Body of pancreas (tissue), 4 donors: Measurements from ENCODE around the gene RBBP4. TPM values are rescaled to one million over a fixed set of nuclear protein-coding genes. Genes with fewer than 3 reads are reported as not detected.
"Not testable (repeated sequence)": the region's sequence is repeated elsewhere in the genome, so short reads cannot be mapped to it uniquely, and the experiment has no call there.

Experiments
- ATAC-seq: fragments of 150-250 bp; one replicate; pipeline ENCODE4 v1.9.1; 2016
- DNase-seq, 4 donors: peaks; one replicate each; pipeline ENCODE4 v3.0.0-alpha.2; 2019
- H3K27ac ChIP-seq, 4 donors: fragments of 200-600 bp; sonication (generic); 1 replicate in 3 of 4; 2 replicates in 1 of 4; pipeline versions ENCODE4 v1.5.1 to v1.6.1; 2016 to 2019; ENCODE audit warnings: mild to moderate bottlenecking in 1 of 4, mixed read lengths in 1 of 4, moderate library complexity in 1 of 4
- H3K27me3 ChIP-seq, 2 donors: fragments of 200-600 bp; sonication (generic); one replicate each; pipeline ENCODE4 v1.6.0; 2016; ENCODE audit warnings: mild to moderate bottlenecking in 1 of 2
- H3K36me3 ChIP-seq, 2 donors: fragments of 200-600 bp; sonication (generic); replicated peaks in 1 of 2; 2 replicates each; pipeline ENCODE4 v1.5.1; 2016; ENCODE audit warnings: low read depth in 2 of 2; ENCODE audit not compliant: insufficient read depth in 1 of 2
- H3K4me1 ChIP-seq: fragments of 200-600 bp; sonication (generic); one replicate; pipeline ENCODE4 v1.6.0; 2016
- H3K4me3 ChIP-seq, 2 donors: fragments of 200-600 bp; sonication (generic); 1 replicate in 1 of 2; 2 replicates in 1 of 2; pipeline ENCODE4 v1.5.1; 2016 to 2019
- H3K9me3 ChIP-seq, 3 donors: fragments of 200-600 bp; sonication (generic); 1 replicate in 2 of 3; 2 replicates in 1 of 3; pipeline ENCODE4 v1.5.1; 2016
- CTCF ChIP-seq, 7 experiments: fragments of 450-650 bp in 4 of 7; fragments of 200-600 bp in 3 of 7; sonication (generic) in 3 of 7; IDR thresholded peaks; one replicate each; pipeline ENCODE4 v1.5.1; 2016 to 2019; ENCODE audit warnings: antibody characterized with exemption in 7 of 7
- POLR2A ChIP-seq, 3 donors: fragments of 450-650 bp; IDR thresholded peaks; one replicate each; pipeline ENCODE4 v1.6.1; 2016; ENCODE audit warnings: antibody characterized with exemption in 3 of 3, mild to moderate bottlenecking in 2 of 3
- WGBS, 2 donors: methylation state at CpG; one replicate each; pipeline ENCODE4 v1.1.5; 2017; 5-methylcytosine and 5-hydroxymethylcytosine counted together
- intact Hi-C: fragments of 100-400 bp; cut with DNase I; formaldehyde crosslinking; loops from one replicate; pipeline ENCODE4 v1.15.1; 2023
- total RNA-seq, 2 donors: library from RNA; depleted of rRNA; stranded (reverse); fragments of >200 nt; gene quantifications; one replicate each; pipeline ENCODE4 v1.1.0, GENCODE V29; 2016

The RBBP4 gene
- total RNA-seq, 2 donors from 2014 or later, result 40.2 to 63.8 TPM

- intact Hi-C loops, result no loop called here
- no peak for TF ChIP-seq CTCF (IDR thresholded peaks at IDR 0.05)
- no peak for TF ChIP-seq POLR2A (IDR thresholded peaks at IDR 0.05)
- no peak overlapping the region for H3K27ac ChIP-seq
- H3K4me1 ChIP-seq, result no peaks in the 10 kb centered on the region
- H3K36me3 ChIP-seq, result peaks cover 0 to 3% of the 10 kb centered on the region in 2 donors
- peak in 1 of 4 donors; percentile 4 for DNase-seq
- H3K9me3 ChIP-seq, result no peaks in the 10 kb centered on the region
- WGBS, 2 donors, result 73 to 85% methylated on average over 16 of the region's 16 CpGs
- H3K27me3 ChIP-seq, result no peaks in the 10 kb centered on the region
- no peak for ATAC-seq
- H3K4me3 ChIP-seq, result no peak overlapping the region
These were observed 13.9 kb upstream of the RBBP4 start for GRCh38 chr1:32636914-32637645.

GRCh38 chr1:32639489-32640075 is 11.4 kb upstream of the RBBP4 start:
- DNase-seq (no peak), ATAC-seq (no peak)
- intact Hi-C loops, result no loop called here
- 87 to 88% methylated on average over 1 of the region's 1 CpG for WGBS, 2 donors
- Histone ChIP-seq H3K27me3 (no peaks in the 10 kb centered on the region), H3K36me3 (no peaks in the 10 kb centered on the region), H3K4me1 (peaks cover 7% of the 10 kb centered on the region), H3K9me3 (no peaks in the 10 kb centered on the region), H3K27ac (no peak overlapping the region), H3K4me3 (no peak overlapping the region)
- TF ChIP-seq CTCF (IDR thresholded peaks at IDR 0.05) (no peak), POLR2A (IDR thresholded peaks at IDR 0.05) (no peak)

DNA sequence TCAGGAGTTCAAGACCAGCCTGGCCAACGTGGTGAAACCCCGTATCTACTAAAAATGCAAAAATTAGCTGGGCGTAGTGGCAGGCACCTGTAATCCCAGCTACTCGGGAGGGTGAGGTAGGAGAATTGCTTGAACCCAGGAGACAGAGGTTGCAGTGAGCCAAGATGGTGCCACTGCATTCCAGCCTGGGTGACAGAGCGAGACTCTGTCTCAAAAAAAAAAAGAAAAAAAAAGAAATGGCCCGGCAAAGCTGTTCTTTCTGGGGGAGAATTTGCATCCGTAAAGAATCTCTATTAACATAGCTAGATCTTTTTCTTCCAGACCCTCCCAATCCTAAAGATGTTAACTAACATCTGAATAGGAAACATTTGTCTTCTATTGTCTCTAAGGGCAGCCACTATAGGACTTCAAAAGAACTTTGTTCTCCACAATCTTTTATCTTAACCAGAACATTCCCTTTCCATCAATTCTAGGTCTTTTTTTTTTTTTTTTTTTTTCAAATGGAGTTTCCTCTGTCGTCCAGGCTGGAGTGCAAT is 8.6 kb upstream of the RBBP4 start:
- H3K36me3 ChIP-seq, intact Hi-C loops, H3K9me3 ChIP-seq, ATAC-seq, H3K27ac ChIP-seq, H3K27me3 ChIP-seq, H3K4me3 ChIP-seq, DNase-seq, H3K4me1 ChIP-seq: not testable (repeated sequence)
- 77 to 81% methylated on average over 7 to 8 of the region's 8 CpGs for WGBS, 2 donors

GRCh38 chr1:32644426-32644825 is 6.6 kb upstream of the RBBP4 start:
- Histone ChIP-seq H3K36me3 (no peaks in the 10 kb centered on the region), H3K9me3 (no peaks in the 10 kb centered on the region), H3K4me1 (peaks cover 23% of the 10 kb centered on the region), H3K27me3 (no peaks in the 10 kb centered on the region), H3K4me3 (no peak overlapping the region), H3K27ac (no peak overlapping the region)
- ATAC-seq (no peak), DNase-seq (peak in 2 of 4 donors; percentile 7 to 20)
- intact Hi-C loops, result no loop called here
- WGBS, 2 donors, result 42 to 57% methylated on average over 4 of the region's 4 CpGs
- TF ChIP-seq POLR2A (IDR thresholded peaks at IDR 0.05) (no peak), CTCF (IDR thresholded peaks at IDR 0.05) (no peak)

GRCh38 chr1:32647308-32648134 is 3.5 kb upstream of the RBBP4 start:
- H3K27ac ChIP-seq, result no peak overlapping the region
- no peaks in the 10 kb centered on the region for H3K27me3 ChIP-seq
- ATAC-seq, result no peak
- intact Hi-C loops, result no loop called here
- no peaks in the 10 kb centered on the region for H3K36me3 ChIP-seq
- H3K4me1 ChIP-seq, result peaks cover 34% of the 10 kb centered on the region
- no peak overlapping the region for H3K4me3 ChIP-seq
- DNase-seq, result no peak
- H3K9me3 ChIP-seq, result no peaks in the 10 kb centered on the region
- no peak for TF ChIP-seq POLR2A (IDR thresholded peaks at IDR 0.05)
- no peak for TF ChIP-seq CTCF (IDR thresholded peaks at IDR 0.05)
- WGBS, 2 donors, result 77 to 88% methylated on average over 6 of the region's 6 CpGs
